GM21619 (cell line): ENCODE results near the gene FUBP3.
"Not testable (repeated sequence)": the region's sequence is repeated elsewhere in the genome, so short reads cannot be mapped to it uniquely, and the experiment has no call there.

Experiments
- ATAC-seq: cut with Tn5 transposase; IDR thresholded peaks from one replicate; pipeline ENCODE4 v1.9.1; 2021; ENCODE audit not compliant: unreplicated experiment

Gene FUBP3

GRCh38 chr9:130556396-130557076, 22.8 kb upstream of the FUBP3 start:
- ATAC-seq = no peak

- no peak for ATAC-seq
These were observed 22.3 kb upstream of the FUBP3 start for GRCh38 chr9:130557077-130557468.

GRCh38 chr9:130561056-130561455, 18.3 kb upstream of the FUBP3 start:
- no peak for ATAC-seq

DNA sequence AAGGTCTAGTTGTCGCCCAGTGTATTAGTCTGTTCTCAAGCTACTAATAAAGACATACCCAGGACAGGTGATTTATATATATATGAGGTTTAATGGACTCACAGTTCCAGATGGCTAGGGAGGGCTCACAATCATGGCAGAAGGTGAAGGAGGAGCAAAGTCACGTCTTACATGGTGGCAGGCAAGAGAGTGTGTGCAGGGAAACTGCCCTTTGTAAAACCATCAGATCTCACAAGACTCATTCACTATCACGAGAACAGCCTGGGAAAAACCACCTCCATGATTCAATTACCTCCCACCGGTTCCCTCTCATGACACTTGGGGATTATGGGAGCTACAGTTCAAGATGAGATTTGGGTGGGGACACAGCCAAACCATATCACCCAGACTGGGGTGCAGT, 16.9 kb upstream of the FUBP3 start:
- ATAC-seq = not testable (repeated sequence)

DNA sequence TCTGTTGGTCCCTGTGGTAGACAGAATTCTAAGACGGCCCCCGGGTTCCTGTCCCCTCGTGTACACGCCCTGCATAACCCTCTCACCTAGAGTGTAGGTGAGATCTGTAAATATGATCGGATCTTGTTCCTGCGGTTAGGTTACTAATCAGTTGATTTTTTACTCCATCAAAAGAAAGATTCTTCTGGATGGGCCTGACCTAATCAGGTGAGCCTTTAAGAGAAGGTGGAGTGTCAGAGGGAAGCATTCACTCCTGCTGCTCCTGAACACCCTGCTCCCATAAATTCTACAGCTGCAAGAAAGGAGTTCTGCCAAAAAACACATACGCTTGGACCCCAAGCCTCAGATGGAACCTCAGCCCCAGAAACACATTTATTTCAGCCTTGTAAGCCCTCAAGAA, 15.6 kb upstream of the FUBP3 start:
- ATAC-seq = no peak

GRCh38 chr9:130565792-130566191, 13.6 kb upstream of the FUBP3 start:
- no peak for ATAC-seq

DNA sequence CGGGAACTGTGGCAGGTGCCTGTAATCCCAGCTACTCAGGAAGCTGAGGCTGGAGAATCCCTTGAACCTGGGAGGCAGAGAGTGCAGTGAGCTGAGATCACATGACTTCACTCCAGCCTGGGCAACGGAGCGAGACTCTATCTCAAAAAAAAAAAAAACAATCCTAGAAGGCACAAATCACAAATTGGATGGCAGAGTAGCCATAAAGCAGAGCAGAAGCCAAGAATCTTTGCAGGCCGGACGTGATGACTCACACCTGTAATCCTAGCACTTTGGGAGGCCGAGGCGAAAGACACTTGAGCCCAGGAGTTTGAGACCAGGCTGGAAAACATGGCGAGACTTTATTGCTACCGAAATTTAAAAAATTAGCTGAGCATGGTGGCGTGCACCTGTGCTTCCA, 9.2 kb upstream of the FUBP3 start:
- ATAC-seq = no peak

DNA sequence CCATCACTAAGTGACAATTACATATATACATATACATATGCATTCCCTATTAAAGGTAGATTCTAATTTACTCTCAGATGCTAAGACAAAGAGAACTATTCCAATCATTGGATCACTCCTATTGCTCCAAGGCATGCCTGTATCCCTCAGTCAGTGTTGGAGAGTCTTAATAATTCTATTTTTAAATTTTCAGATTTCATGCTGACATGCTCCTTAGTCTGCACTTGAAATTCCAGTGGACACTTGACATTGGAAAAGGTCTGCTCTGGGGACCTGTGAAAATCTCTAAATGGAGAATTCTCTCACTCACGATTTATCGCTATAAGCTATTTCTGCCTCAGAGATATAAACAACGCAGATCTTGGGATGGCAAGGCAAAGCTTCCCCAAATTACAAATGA, 3.9 kb upstream of the FUBP3 start:
- ATAC-seq = no peak

DNA sequence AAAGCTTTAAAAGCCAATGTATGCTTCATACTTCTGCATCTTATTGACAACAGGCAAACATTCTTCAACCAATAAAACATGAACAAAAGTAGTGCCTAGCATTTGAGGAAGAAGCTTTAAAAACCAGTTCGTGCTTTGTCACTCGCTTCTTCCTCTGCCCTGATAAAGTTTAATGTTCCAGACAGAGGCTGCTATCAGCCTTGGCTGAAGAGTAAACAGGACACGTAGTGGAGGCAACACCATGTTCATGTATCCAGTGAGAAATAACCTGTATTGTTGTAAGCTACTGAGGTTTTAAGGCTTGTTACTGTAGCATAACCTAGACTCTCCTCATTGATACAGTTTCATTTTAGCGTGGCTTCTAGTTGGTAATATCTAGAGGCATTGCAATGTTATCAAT, 3.2 kb upstream of the FUBP3 start:
- ATAC-seq = no peak

DNA sequence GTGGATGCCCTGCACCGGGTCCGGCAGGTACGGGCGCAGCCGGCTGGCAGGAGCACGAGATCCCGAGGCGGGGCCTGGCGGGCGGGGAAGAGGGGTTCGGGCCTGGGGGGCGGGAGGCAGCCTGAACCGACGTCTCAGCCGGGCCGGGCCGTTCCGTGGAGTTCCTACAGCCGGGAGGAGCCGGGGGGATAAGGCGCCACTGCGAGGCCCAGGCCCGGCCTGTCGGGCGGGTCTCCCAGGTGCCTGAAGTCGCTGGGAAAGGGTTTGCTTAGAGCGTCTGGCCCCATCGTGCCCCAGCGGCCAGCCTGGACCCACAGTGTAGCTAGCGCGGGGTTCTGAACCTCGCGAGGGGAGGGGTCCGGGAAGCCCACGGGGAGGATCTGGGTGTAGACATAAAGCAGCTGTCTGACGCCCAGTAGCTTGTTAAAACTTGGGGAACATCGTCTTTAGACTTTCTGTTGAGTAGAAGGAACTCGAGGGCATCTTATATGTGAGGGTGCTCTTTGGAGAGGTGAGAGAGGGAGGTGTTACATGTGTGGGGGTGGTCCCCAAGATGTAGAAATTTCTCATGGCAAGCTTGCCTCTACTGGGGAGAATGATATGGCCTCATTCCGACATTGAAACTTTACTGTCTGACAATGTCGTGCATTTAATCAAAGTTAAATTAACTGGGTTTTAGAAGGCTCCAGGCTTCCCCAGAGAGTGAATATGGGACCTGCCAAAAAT, 524 bp downstream of the FUBP3 start:
- ATAC-seq = peak; percentile 3

- no peak for ATAC-seq
These were observed 2.4 kb downstream of the FUBP3 start for GRCh38 chr9:130581766-130582165.

DNA sequence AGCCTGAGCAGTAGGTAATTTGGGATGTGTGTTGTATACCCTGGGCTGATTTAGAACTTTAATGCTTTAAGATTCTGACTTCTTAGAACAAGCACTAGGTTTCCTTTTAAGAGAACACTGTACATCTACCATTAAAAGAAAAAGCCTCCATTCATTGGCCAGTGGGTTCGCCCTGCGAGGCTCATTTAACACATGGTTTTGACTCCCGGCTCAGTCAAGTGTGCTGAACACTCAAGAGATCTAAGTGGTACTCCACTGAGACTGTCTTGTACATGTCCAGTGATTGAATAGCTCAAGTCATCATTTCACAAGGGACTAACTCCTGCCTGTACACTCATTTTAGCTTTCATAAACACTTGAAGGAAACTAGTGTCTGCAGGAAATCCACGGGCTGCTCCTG, 3.9 kb downstream of the FUBP3 start:
- no peak for ATAC-seq

DNA sequence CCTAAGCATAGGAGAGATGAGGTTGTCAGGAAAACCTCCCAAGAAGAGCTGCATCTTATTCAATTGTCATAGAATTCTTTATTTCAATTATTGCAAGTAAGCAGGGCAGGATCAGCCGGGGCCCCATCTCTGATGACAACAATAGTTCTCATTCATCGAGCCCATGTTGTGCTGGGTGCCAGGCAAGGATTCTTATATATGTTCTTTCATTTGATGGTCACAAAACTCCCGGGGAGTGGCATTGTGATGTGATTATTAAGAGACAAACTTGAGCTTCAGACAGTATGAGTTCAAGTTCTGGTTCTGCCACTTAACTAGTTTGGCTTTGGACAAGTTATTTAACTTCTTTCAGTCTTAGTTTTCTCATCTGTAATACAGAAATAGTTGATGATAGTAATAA, 8.5 kb downstream of the FUBP3 start:
- ATAC-seq = no peak

DNA sequence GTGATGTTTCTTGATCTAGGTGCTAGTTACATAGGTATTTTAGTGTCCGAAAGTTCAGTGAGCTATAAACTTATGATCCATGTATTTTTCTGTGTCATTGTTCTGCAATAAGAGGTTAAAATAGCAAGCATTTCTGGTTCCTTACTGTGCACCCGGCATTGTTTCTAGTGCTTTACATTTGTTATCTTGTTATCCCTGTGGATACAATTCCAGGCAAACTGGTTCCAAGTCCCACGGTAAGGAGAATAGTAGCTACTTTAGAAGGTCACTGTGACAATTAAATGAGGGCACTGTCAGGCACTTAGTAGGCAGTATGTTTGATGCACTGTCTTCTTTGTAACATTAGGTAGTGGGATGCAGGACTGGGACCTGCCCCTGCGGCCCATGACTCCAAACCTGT, 9.0 kb downstream of the FUBP3 start:
- no peak for ATAC-seq

DNA sequence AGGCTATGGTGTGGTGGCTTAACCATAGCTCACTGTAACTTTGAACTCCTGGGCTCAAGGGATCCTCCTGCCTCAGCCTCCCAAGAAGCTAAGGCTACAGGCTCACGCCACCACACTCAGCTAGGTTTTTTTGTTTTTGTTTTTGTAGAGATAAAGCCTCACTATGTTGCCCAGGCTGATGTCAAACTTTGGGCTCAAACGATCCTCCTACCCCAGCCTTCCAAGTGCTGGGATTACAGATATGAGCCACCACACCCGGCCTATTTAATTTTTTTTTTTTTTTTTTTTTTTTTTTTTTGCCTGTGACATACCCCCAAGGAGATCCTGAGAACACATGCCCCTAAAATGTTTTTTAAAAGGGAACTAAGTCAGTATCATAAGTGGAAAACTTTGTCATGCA, 10.4 kb downstream of the FUBP3 start:
- no peak for ATAC-seq

GRCh38 chr9:130590305-130590704, 10.9 kb downstream of the FUBP3 start:
- ATAC-seq = no peak

- no peak for ATAC-seq
These were observed 13.6 kb downstream of the FUBP3 start for GRCh38 chr9:130593020-130593419.

- ATAC-seq = no peak
These were observed 17.9 kb downstream of the FUBP3 start for GRCh38 chr9:130597228-130597627.

DNA sequence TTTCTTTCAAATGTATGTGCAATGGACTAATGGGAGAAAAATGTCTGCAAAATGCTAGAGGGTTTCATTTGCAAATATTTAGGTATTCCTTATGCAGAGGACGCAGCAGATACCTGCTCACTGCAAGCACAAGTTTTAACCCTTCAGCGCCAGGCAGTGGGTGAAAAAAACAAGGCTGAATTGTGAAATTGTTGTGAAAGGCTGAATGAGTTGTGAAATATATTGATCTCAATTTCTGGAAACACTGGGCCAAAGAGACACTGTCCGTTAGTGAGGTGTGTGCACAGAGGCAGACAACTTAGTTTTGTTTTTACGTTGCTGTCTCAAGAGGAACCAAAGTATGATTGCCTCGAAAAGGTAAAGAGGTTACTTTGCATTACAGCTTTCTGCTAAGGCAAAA, 18.8 kb downstream of the FUBP3 start:
- no peak for ATAC-seq

DNA sequence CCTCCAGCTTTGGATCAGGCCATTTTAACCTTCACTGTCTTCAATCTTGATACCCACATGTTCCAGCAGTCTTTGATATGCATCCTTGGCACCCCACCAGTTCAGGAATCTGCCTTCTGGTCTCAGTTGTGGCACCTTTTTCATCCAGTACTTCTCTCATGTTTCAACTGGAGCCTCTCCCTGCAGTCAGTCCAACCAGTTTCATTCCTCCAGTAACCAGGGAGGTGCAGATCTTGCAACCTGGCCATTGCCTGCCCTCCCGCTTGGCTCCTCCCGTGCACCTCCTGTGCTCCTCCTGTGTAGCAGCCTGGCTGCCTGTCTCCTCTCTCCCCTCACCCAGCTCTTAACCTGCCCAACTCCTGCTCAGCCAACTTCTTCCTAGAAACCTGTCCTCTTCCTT, 20.2 kb downstream of the FUBP3 start:
- no peak for ATAC-seq

DNA sequence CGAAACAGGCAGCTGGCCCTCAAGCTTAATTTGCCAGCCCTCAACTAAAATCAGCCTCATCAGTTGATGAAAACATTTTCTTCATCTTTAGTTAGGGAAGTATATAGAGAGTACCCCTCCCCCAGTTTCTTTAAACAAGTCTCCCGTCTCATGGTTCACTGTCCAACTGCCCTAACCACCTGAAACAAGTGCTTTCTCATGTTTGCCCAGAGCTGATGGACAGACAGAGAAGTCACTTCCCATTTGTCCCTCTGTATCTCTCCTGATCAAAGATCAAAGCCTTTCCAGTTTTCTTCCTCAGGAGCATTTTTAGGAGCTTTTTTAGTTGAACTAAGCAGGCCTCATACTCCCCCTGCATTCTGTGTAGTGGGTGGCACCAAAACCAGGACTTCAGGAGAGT, 21.7 kb downstream of the FUBP3 start:
- ATAC-seq = no peak

DNA sequence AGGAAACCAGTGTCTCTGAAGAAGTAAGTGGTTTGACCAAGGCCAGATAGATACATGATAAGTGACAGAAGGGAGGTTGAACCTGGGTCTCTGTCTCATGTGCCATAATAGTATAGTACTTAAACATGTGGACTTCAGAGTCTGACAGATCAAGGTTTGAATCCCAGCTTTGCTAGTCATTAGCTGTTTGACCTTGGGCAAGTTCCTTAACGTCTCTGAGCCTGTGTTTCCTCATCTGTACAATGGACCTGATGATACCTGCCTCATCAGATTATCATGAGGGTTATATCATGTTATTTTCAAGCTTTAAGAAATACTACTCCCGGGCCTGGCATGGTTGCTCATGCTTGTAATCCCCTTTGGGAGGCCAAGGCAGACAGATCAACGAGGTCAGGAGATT, 24.9 kb downstream of the FUBP3 start:
- ATAC-seq = no peak
